Measurements from ENCODE around the gene USP48.

Gene USP48, protein sequence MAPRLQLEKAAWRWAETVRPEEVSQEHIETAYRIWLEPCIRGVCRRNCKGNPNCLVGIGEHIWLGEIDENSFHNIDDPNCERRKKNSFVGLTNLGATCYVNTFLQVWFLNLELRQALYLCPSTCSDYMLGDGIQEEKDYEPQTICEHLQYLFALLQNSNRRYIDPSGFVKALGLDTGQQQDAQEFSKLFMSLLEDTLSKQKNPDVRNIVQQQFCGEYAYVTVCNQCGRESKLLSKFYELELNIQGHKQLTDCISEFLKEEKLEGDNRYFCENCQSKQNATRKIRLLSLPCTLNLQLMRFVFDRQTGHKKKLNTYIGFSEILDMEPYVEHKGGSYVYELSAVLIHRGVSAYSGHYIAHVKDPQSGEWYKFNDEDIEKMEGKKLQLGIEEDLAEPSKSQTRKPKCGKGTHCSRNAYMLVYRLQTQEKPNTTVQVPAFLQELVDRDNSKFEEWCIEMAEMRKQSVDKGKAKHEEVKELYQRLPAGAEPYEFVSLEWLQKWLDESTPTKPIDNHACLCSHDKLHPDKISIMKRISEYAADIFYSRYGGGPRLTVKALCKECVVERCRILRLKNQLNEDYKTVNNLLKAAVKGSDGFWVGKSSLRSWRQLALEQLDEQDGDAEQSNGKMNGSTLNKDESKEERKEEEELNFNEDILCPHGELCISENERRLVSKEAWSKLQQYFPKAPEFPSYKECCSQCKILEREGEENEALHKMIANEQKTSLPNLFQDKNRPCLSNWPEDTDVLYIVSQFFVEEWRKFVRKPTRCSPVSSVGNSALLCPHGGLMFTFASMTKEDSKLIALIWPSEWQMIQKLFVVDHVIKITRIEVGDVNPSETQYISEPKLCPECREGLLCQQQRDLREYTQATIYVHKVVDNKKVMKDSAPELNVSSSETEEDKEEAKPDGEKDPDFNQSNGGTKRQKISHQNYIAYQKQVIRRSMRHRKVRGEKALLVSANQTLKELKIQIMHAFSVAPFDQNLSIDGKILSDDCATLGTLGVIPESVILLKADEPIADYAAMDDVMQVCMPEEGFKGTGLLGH

GRCh38 chr1:21782868-21783678 is at the start of gene USP48:
USP48 (minus strand) TSS chr1:21783149; CDS start chr1:21782957, 192 bp downstream.
- TF ChIP-seq, protein P1, sequence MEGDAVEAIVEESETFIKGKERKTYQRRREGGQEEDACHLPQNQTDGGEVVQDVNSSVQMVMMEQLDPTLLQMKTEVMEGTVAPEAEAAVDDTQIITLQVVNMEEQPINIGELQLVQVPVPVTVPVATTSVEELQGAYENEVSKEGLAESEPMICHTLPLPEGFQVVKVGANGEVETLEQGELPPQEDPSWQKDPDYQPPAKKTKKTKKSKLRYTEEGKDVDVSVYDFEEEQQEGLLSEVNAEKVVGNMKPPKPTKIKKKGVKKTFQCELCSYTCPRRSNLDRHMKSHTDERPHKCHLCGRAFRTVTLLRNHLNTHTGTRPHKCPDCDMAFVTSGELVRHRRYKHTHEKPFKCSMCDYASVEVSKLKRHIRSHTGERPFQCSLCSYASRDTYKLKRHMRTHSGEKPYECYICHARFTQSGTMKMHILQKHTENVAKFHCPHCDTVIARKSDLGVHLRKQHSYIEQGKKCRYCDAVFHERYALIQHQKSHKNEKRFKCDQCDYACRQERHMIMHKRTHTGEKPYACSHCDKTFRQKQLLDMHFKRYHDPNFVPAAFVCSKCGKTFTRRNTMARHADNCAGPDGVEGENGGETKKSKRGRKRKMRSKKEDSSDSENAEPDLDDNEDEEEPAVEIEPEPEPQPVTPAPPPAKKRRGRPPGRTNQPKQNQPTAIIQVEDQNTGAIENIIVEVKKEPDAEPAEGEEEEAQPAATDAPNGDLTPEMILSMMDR (conservative IDR thresholded peaks at IDR 0.05), result no peak
- peak within 1 kb of the TSS; percentile 98 for H3K27ac ChIP-seq

- H3K27ac ChIP-seq, result no peak overlapping the region
- TF ChIP-seq, protein P1 (conservative IDR thresholded peaks at IDR 0.05), result no peak
Measured at GRCh38 chr1:21831454-21831970, 48.6 kb upstream of the USP48 start.

- TF ChIP-seq, protein P1 (conservative IDR thresholded peaks at IDR 0.05), result no peak
- H3K27ac ChIP-seq, result no peak overlapping the region
Measured at GRCh38 chr1:21830792-21831453, 48.0 kb upstream of the USP48 start.

GRCh38 chr1:21829294-21829693 is 46.3 kb upstream of the USP48 start:
- no peak overlapping the region for H3K27ac ChIP-seq
- TF ChIP-seq, protein P1 (conservative IDR thresholded peaks at IDR 0.05), result no peak

GRCh38 chr1:21828506-21829210 is 45.7 kb upstream of the USP48 start:
- TF ChIP-seq, protein P1 (conservative IDR thresholded peaks at IDR 0.05), result no peak

DNA sequence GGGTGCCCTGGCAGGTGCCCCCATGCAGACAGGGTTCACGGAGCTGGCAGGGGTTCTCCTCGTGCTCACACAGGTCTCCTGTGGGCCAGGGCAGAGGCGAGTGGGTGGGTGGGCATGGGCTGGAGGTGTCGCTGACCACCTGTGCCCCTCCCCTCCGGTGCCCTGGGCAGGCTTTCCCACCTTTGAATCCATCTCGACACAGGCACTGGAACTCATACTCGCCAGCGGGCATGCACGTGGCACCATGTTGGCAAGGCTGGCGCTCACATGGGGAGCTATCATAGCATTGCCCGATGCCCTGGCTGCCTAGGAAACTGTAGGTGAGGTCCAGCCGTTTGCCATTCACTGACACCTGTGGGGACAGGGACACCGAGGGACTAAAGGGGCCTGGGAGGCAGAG is 45.1 kb upstream of the USP48 start:
- TF ChIP-seq, protein P1 (conservative IDR thresholded peaks at IDR 0.05), result no peak
- H3K27ac ChIP-seq, result no peak overlapping the region

More at GRCh38 chr1:21828506-21829210, 45.7 kb upstream of the USP48 start:
- H3K27ac ChIP-seq, result no peak overlapping the region

Data from VCaP (cell line).